ENCODE measurements around the gene RGS7. TPM values are rescaled to one million over a fixed set of nuclear protein-coding genes. Genes with fewer than 3 reads are reported as not detected.

RGS7 gene
- total RNA-seq, 1 donor from 2014 or later = not detected

DNA sequence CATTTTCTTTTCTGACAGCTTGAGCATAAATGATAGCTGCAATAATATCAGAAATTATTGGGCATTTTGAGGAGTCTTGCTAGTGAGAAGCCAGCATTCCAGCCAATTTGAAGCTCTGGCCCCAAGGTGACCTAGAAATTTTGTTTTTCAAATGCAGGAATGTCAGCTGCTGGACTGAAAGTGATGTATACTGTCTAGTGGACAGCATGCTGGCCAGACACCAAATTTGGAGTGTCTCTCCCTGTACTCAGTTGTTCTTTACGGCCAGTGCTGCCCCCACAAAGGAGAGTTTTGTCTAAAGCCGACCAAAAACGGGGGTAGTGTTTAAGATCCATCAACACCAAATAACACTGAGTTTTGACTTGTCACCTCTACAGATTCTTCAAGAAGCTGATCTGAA is 5.2 kb downstream of the RGS7 start:
- Histone ChIP-seq H3K27me3 (ENCODE audit: control insufficient read depth, insufficient read depth, low read length) (peaks cover 4% of the 10 kb centered on the region), H3K36me3 (ENCODE audit: control insufficient read depth, insufficient read depth, low read length) (no peaks in the 10 kb centered on the region), H3K4me3 (ENCODE audit: low read depth, low read length) (no peak overlapping the region)
- FAIRE-seq (no peak), DNase-seq (ENCODE audit: low read depth) (no peak)
- TF ChIP-seq, protein P1, sequence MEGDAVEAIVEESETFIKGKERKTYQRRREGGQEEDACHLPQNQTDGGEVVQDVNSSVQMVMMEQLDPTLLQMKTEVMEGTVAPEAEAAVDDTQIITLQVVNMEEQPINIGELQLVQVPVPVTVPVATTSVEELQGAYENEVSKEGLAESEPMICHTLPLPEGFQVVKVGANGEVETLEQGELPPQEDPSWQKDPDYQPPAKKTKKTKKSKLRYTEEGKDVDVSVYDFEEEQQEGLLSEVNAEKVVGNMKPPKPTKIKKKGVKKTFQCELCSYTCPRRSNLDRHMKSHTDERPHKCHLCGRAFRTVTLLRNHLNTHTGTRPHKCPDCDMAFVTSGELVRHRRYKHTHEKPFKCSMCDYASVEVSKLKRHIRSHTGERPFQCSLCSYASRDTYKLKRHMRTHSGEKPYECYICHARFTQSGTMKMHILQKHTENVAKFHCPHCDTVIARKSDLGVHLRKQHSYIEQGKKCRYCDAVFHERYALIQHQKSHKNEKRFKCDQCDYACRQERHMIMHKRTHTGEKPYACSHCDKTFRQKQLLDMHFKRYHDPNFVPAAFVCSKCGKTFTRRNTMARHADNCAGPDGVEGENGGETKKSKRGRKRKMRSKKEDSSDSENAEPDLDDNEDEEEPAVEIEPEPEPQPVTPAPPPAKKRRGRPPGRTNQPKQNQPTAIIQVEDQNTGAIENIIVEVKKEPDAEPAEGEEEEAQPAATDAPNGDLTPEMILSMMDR (IDR thresholded peaks at IDR 0.05; ENCODE audit: insufficient read depth, low read length, severe bottlenecking) = no peak

DNA sequence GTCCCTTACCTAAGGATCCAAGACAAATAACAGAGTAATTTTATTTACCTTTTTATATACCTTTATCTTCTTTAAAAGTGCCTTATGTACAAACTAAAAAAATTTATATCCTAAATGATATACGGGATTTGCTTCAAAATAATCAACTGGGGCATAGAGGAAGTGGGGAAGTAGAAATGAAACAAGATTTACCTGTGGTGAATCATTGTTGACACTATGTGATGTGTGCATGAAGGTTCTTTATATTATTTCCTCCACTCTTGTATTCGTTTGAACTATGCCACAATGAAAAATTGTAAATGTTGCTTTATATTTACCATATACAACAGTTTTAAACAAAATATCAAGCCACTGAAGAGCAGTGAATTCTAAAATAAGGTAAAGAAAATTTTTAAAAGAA is 13.0 kb downstream of the RGS7 start:
- DNase-seq (ENCODE audit: low read depth) (peak; percentile 2), FAIRE-seq (no peak)
- TF ChIP-seq, protein P1 (IDR thresholded peaks at IDR 0.05; ENCODE audit: insufficient read depth, low read length, severe bottlenecking) = no peak
- Histone ChIP-seq H3K4me3 (ENCODE audit: low read depth, low read length) (no peak overlapping the region), H3K36me3 (ENCODE audit: control insufficient read depth, insufficient read depth, low read length) (no peaks in the 10 kb centered on the region), H3K27me3 (ENCODE audit: control insufficient read depth, insufficient read depth, low read length) (no peaks in the 10 kb centered on the region)

DNA sequence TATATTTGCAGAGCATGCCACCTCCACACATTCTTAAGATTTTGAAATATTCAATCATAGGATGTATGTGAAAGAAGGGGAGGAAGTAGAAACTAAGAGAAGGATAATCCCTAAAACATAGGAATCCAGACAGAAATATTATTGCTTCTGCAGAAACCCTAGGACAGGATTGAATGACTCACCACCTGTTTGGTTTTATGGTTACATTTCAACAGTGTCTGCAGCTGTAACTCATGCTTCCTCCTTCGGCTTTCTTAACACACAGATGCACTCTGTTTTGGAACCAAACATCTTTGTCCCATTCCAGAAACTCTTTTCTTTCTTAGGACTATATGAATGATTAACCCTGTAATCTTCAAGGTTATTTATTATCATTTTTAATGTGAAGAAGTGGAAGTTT is 20.7 kb downstream of the RGS7 start:
- no peak overlapping the region for H3K4me3 ChIP-seq (ENCODE audit: low read depth, low read length)
- H3K27me3 ChIP-seq (ENCODE audit: control insufficient read depth, insufficient read depth, low read length) = no peaks in the 10 kb centered on the region
- FAIRE-seq (no peak), DNase-seq (ENCODE audit: low read depth) (peak; percentile 2)
- TF ChIP-seq, protein P1 (IDR thresholded peaks at IDR 0.05; ENCODE audit: insufficient read depth, low read length, severe bottlenecking) = no peak
- H3K36me3 ChIP-seq (ENCODE audit: control insufficient read depth, insufficient read depth, low read length) = no peaks in the 10 kb centered on the region

DNA sequence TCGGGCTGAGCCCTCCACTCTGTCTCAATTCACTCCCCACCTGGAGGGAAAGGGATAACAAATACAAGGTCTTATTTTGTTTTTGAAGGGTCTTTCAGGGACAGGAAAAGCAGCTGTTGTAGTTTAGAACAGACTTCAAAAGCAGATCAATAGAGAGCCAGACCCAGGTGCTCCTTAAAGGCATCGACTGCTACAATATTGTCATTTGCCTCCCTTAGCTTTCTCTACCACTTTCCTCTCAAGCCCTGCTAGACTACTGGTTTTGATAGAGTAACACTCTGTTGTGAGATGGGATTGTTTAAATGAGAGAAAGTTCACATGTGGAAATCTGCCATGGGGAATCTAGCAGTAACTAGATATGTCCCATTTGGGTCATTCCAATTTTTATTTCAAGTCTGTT is 24.0 kb downstream of the RGS7 start:
- Histone ChIP-seq H3K4me3 (ENCODE audit: low read depth, low read length) (no peak overlapping the region), H3K27me3 (ENCODE audit: control insufficient read depth, insufficient read depth, low read length) (no peaks in the 10 kb centered on the region), H3K36me3 (ENCODE audit: control insufficient read depth, insufficient read depth, low read length) (no peaks in the 10 kb centered on the region)
- FAIRE-seq (no peak), DNase-seq (ENCODE audit: low read depth) (no peak)
- TF ChIP-seq, protein P1 (IDR thresholded peaks at IDR 0.05; ENCODE audit: insufficient read depth, low read length, severe bottlenecking) = no peak

DNA sequence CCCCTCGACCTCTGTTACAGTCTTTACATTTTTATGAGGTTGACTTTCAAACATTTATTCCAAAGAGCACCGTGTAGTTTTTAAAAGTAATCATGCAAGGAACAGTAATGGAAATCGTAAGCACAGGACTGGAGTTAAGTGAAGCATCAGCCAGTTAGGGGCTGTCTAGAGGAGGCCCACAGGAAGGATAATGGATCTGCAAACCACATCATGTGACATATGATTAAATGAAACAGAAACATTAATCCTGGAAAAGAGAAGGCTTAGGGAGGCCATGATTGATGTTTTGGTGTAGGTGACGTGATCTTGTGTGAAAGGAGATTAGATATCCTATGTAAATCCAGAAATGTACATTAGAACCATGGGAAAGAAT is 25.0 kb downstream of the RGS7 start:
- DNase-seq (ENCODE audit: low read depth) = no peak
- TF ChIP-seq, protein P1 (IDR thresholded peaks at IDR 0.05; ENCODE audit: insufficient read depth, low read length, severe bottlenecking) = no peak
- no peaks in the 10 kb centered on the region for H3K36me3 ChIP-seq (ENCODE audit: control insufficient read depth, insufficient read depth, low read length)
- H3K27me3 ChIP-seq (ENCODE audit: control insufficient read depth, insufficient read depth, low read length) = no peaks in the 10 kb centered on the region
- FAIRE-seq = no peak
- H3K4me3 ChIP-seq (ENCODE audit: low read depth, low read length) = no peak overlapping the region

DNA sequence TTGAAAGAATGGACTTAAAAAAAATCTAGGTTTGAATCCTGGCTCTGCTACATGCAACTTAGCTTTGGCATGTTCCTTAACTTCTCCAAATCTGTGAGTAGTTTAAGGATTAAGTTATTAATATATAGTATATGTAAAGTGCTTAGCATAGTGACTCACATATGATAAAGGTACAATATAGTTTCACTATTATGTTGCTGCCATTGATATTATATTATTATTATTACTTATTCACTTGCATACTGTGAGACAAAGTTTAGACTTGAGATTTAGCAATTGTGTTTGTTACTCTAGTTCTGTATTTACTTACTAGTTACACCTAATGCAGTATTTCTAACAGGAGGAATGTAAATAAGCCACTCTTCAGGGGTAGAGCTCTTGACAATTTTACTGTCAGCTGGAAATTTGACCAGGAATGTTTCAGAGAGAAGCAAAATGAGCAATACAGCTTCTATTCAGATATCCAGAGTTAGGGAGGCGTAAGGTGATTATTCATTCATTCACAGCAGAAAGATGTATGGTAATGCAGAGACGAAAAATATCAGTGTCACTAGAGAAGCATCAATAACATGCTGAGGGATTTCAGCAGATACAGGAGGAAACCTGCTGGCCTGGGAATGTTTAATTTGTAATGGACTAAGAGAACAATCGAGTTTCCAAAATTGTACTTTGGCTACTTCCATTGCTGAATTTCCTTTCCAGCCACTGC is 25.5 kb downstream of the RGS7 start:
- TF ChIP-seq, protein P1 (IDR thresholded peaks at IDR 0.05; ENCODE audit: insufficient read depth, low read length, severe bottlenecking) = no peak
- DNase-seq (ENCODE audit: low read depth) (no peak), FAIRE-seq (no peak)
- Histone ChIP-seq H3K27me3 (ENCODE audit: control insufficient read depth, insufficient read depth, low read length) (no peaks in the 10 kb centered on the region), H3K36me3 (ENCODE audit: control insufficient read depth, insufficient read depth, low read length) (no peaks in the 10 kb centered on the region), H3K4me3 (ENCODE audit: low read depth, low read length) (no peak overlapping the region)
